GM12864 (cell line): Measurements from ENCODE around the gene LEUTX.
"Not testable (repeated sequence)": the region's sequence is repeated elsewhere in the genome, so short reads cannot be mapped to it uniquely, and the experiment has no call there.

Source experiments
- DNase-seq: peaks from one replicate; pipeline ENCODE4 v3.0.0-alpha.2; 2011; ENCODE audit warnings: low read depth
- H3K4me3 ChIP-seq: 2 replicates; pipeline ENCODE4 v1.5.1; 2011; ENCODE audit warnings: mild to moderate bottlenecking, low read depth, low read length, control low read depth
- TF ChIP-seq, protein P1 (sequence below): IDR thresholded peaks from 2 replicates; pipeline ENCODE4 v1.5.1; 2011; ENCODE audit warnings: low read depth, mild to moderate bottlenecking, moderate library complexity, low read length, control low read depth, inconsistent platforms; ENCODE audit errors: missing control alignments

LEUTX gene

DNA sequence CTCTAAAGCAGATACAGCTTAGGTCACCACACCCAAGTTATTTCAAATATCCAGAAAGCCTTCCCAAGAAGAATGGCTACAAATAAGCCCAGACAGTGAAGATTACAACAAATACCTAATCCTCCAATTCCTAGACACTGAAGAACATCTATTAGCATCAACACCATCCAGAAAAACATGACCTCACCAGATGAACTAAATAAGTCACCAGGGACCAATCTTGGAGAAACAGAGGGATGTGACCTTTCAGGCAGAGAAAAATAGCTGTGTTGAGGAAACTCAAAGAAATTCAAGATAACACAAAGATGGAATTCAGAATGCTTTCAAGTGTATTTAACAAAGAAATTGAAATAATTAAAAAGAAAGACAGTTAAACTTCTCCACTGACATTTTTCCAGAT lies 25.9 kb upstream of the LEUTX start:
- no peak overlapping the region for H3K4me3 ChIP-seq
- TF ChIP-seq, protein P1, sequence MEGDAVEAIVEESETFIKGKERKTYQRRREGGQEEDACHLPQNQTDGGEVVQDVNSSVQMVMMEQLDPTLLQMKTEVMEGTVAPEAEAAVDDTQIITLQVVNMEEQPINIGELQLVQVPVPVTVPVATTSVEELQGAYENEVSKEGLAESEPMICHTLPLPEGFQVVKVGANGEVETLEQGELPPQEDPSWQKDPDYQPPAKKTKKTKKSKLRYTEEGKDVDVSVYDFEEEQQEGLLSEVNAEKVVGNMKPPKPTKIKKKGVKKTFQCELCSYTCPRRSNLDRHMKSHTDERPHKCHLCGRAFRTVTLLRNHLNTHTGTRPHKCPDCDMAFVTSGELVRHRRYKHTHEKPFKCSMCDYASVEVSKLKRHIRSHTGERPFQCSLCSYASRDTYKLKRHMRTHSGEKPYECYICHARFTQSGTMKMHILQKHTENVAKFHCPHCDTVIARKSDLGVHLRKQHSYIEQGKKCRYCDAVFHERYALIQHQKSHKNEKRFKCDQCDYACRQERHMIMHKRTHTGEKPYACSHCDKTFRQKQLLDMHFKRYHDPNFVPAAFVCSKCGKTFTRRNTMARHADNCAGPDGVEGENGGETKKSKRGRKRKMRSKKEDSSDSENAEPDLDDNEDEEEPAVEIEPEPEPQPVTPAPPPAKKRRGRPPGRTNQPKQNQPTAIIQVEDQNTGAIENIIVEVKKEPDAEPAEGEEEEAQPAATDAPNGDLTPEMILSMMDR = no peak
- no peak for DNase-seq

DNA sequence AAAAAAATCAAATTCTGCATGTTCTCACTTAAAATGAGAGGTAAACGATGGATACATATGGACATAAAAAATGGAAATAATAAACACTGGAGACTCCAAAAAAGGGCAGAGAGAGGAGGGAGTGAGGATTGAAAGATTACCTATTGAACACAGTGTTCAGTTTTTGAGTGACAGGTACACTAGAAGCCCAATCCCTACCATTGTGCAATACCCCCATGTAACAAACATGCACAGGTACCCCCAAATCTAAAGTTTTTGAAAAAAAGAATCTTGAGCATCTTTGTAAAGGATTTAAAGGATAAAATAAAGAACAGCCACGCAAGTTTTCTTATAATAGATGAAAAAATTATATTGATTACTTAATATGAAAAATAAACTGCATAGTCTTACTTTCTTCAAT lies 24.1 kb upstream of the LEUTX start:
- DNase-seq = no peak
- H3K4me3 ChIP-seq = no peak overlapping the region
- TF ChIP-seq, protein P1 = no peak

DNA sequence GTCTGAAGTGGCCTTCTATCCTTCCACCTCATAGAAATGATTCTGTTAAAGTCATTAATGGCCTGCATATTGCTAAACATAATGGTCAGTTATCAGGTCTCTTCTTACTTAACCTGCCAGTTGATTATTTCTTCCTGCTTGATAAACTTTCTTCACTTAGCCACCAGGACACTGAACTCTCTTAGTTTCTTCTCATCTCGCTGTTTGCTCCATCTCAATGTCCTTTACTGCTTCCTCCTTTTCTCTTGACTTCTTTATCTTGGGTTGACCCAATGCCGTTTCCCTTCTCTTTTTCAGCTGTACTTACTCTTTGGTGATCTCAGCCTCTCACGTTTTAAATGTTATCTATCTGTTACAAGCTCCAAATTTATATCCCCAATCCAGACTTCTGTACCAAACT lies 23.7 kb upstream of the LEUTX start:
- TF ChIP-seq, protein P1 = no peak
- no peak for DNase-seq

DNA sequence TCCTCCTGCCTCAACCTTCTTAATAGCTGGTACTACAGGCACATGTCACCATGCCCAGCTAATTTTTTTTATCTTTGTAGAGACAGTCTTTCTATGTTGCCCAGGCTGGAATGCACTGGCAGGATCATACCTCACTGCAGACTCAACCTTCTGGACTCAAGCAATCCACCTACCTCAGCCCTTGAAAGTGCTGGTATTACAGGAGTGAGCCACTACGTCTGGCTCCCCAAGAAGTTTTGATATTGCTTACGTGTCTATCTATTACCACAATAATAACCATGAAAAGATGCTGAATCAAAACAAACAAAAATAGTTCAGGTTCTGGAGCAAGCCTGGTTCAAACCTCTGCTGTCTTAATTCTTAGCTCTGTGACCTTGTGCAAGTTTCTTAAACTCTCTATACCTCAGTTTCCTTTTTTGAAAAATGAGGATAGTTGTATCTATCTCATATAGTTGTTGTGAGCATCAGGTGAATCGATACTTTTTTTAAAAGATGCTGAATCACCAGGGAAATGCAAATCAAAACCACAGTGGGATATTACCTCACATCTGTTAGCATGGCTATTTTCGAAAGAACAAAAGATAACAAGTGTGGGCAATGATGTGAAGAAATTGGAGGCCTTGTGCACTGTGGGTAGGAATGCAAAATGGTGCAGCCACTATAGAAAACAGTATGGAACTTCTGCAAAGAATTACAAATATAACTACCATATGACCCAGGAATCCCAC lies 19.0 kb upstream of the LEUTX start:
- no peak overlapping the region for H3K4me3 ChIP-seq
- TF ChIP-seq, protein P1 = no peak
- DNase-seq = peak; percentile 63

More for the DNA sequence above, 23.7 kb upstream of the LEUTX start:
- no peak overlapping the region for H3K4me3 ChIP-seq

GRCh38 chr19:39761851-39762250 lies 16.8 kb upstream of the LEUTX start:
- not testable (repeated sequence) for H3K4me3 ChIP-seq, DNase-seq

GRCh38 chr19:39765091-39766076 lies 13.3 kb upstream of the LEUTX start:
- no peak for DNase-seq
- no peak overlapping the region for H3K4me3 ChIP-seq
- TF ChIP-seq, protein P1 = peak; percentile 75

- TF ChIP-seq, protein P1 = no peak
- no peak overlapping the region for H3K4me3 ChIP-seq
- DNase-seq = no peak
Observed at GRCh38 chr19:39768334-39768733, 10.3 kb upstream of the LEUTX start.
